ENCODE data around the gene USP48. TPM values are rescaled to one million over a fixed set of nuclear protein-coding genes. Genes with fewer than 3 reads are reported as not detected.

Gene USP48
- total and polyA plus RNA-seq, 2 of the 13 experiments (the other 11 are each of a cell fraction or from before 2014, with no cell fraction given): 30.4 to 30.7 TPM

DNA sequence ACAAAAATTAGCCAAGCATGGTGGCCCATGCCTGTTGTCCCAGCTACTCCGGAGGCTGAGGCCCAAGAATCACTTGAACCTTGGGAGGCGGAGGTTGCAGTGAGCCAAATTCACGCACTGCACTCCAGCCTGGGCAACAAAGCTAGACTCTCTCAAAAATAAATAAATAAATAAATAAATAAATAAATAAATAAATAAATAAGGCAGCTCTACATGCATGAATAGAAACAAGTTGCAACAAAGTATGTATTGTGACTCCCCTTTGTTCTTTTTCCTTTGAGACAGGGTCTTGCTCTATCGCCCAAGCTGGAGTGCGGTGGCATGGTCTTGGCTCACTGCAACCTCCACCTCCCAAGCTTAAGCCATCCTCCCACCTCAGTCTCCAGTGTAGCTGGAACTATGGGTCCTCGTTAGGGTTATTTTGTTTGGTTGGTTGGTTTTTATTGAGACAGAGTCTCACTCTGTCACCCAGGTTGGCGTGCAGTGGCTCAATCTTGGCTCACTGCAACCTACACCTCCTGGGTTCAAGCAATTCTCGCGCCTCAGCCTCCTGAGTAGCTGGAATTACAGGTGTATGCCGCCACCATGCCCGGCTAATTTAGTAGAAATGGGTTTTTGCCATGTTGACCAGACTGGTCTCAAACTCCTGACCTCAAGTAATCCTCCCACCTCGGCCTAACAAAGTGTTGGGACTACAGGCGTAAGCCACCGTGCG, 8.0 kb downstream of the USP48 start:
- Histone ChIP-seq H3K4me2 (ENCODE audit: low read depth, low read length) (no peak overlapping the region), H3K36me3 (replicated peaks in 1 of 2; ENCODE audit: control insufficient read depth in 1 of 2, insufficient read depth in 2 of 2, low read length in 2 of 2) (0 out of 5 replicates have a peak, but pooled peaks cover 0 to 3% of the 10 kb centered on the region in 2 experiments), H3K27me3 (ENCODE audit: control insufficient read depth in 1 of 2, insufficient read depth in 2 of 2, low read length in 2 of 2) (no peaks in the 10 kb centered on the region), H4K20me1 (ENCODE audit: insufficient read depth, low read length) (peaks cover 59% of the 10 kb centered on the region), H3K4me3 (replicated peaks in 1 of 3; ENCODE audit: insufficient read depth in 1 of 3, low read depth in 2 of 3, low read length in 3 of 3) (no peak overlapping the region), H3K9me3 (ENCODE audit: low read length) (no peaks in the 10 kb centered on the region), H3K27ac (ENCODE audit: extremely low read length, insufficient read depth, low read length) (no peak overlapping the region), H2AFZ (ENCODE audit: low read length) (no peak overlapping the region), H3K79me2 (ENCODE audit: insufficient read depth, low read length) (peaks cover 77% of the 10 kb centered on the region), H3K4me1 (ENCODE audit: insufficient read depth, low read length) (peaks cover 46% of the 10 kb centered on the region), H3K9ac (ENCODE audit: insufficient read depth, low read depth, low read length) (no peak overlapping the region)
- ChIA-PET POLR2A (no interaction called here), CTCF (ENCODE audit: low intra/inter-chr PET ratio, low total read pairs) (interaction anchor here (0.6 kb wide), 1 partner anchor 93 kb away, joined by 3 read pairs; no protein-coding TSS in a partner anchor)
- ATAC-seq: no peak
- WGBS (ENCODE audit: low lambda C conversion rate): 96% methylated on average over 15 of the region's 15 CpGs
- no peak for FAIRE-seq
- in situ Hi-C loops (cut with HindIII; ENCODE audit: extremely low pct_ligation_motif_present, low pct_unique_long_range_greater_than_20kb) (no loop called here), intact Hi-C loops (cut with micrococcal nuclease; ENCODE audit: unreplicated experiment) (no loop called here)
- no TSS peak for BruUV-seq (replicated peaks)
- TF ChIP-seq SMAD1 (CRISPR knock-in tag; IDR thresholded peaks at IDR 0.05; ENCODE audit: borderline replicate concordance, low read depth) (no peak), ZNF550 (CRISPR knock-in tag; IDR thresholded peaks at IDR 0.05; ENCODE audit: borderline replicate concordance) (no peak), ZNF556 (CRISPR knock-in tag; IDR thresholded peaks at IDR 0.05; ENCODE audit: borderline replicate concordance) (no peak), ZNF253 (CRISPR knock-in tag; IDR thresholded peaks at IDR 0.05; ENCODE audit: borderline replicate concordance) (no peak), PAX8 (CRISPR knock-in tag; IDR thresholded peaks at IDR 0.05; ENCODE audit: borderline replicate concordance) (no peak), ZFP41 (CRISPR knock-in tag; IDR thresholded peaks at IDR 0.05; ENCODE audit: borderline replicate concordance) (no peak), ZIK1 (CRISPR knock-in tag; IDR thresholded peaks at IDR 0.05; ENCODE audit: borderline replicate concordance, low read depth) (no peak), ISX (CRISPR knock-in tag; conservative IDR thresholded peaks at IDR 0.05) (no peak), NR3C1 (CRISPR knock-in tag; IDR thresholded peaks at IDR 0.05) (no peak), U2AF2 (IDR thresholded peaks at IDR 0.05; ENCODE audit: low read depth, low read length) (no peak), HHEX (CRISPR knock-in tag; IDR thresholded peaks at IDR 0.05) (no peak)
- TF ChIP-seq, protein P1, sequence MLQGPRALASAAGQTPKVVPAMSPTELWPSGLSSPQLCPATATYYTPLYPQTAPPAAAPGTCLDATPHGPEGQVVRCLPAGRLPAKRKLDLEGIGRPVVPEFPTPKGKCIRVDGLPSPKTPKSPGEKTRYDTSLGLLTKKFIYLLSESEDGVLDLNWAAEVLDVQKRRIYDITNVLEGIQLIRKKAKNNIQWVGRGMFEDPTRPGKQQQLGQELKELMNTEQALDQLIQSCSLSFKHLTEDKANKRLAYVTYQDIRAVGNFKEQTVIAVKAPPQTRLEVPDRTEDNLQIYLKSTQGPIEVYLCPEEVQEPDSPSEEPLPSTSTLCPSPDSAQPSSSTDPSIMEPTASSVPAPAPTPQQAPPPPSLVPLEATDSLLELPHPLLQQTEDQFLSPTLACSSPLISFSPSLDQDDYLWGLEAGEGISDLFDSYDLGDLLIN (CRISPR knock-in tag; IDR thresholded peaks at IDR 0.05; ENCODE audit: borderline replicate concordance): no peak
- TF ChIP-seq, protein P2, sequence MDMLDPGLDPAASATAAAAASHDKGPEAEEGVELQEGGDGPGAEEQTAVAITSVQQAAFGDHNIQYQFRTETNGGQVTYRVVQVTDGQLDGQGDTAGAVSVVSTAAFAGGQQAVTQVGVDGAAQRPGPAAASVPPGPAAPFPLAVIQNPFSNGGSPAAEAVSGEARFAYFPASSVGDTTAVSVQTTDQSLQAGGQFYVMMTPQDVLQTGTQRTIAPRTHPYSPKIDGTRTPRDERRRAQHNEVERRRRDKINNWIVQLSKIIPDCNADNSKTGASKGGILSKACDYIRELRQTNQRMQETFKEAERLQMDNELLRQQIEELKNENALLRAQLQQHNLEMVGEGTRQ (IDR thresholded peaks at IDR 0.05; ENCODE audit: low read depth, low read length): no peak
- TF ChIP-seq, protein P2 (CRISPR knock-in tag; IDR thresholded peaks at IDR 0.05; ENCODE audit: borderline replicate concordance): no peak
- DNase-seq (ENCODE audit: low spot score): no peak
